GM12801 (cell line): ENCODE data around the gene USP21.

Source experiments
- TF ChIP-seq, protein P1 (sequence below): IDR thresholded peaks from one replicate; pipeline ENCODE4 v1.5.1; 2011; ENCODE audit warnings: control low read depth; ENCODE audit not compliant: insufficient read length; ENCODE audit errors: extremely low read depth

Gene USP21

DNA sequence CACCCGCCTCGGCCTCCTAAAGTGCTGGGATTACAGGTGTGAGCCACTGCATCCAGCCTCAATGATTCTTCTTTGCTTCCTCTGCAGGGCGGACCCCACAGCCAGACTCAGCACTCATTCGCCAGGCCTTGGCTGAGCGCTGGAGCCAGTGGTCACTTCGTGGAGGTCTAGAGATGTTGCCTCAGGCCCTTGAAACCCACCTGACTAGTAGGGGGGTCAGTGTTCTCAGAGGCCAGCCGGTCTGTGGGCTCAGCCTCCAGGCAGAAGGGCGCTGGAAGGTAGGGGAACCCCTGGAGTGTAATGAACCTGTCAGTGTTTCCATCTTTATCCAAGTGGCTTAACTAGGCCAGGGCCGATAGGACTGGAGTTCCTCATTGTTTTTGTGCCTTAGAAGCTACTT, 9.6 kb downstream of the USP21 start:
- TF ChIP-seq, protein P1, sequence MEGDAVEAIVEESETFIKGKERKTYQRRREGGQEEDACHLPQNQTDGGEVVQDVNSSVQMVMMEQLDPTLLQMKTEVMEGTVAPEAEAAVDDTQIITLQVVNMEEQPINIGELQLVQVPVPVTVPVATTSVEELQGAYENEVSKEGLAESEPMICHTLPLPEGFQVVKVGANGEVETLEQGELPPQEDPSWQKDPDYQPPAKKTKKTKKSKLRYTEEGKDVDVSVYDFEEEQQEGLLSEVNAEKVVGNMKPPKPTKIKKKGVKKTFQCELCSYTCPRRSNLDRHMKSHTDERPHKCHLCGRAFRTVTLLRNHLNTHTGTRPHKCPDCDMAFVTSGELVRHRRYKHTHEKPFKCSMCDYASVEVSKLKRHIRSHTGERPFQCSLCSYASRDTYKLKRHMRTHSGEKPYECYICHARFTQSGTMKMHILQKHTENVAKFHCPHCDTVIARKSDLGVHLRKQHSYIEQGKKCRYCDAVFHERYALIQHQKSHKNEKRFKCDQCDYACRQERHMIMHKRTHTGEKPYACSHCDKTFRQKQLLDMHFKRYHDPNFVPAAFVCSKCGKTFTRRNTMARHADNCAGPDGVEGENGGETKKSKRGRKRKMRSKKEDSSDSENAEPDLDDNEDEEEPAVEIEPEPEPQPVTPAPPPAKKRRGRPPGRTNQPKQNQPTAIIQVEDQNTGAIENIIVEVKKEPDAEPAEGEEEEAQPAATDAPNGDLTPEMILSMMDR, result no peak

DNA sequence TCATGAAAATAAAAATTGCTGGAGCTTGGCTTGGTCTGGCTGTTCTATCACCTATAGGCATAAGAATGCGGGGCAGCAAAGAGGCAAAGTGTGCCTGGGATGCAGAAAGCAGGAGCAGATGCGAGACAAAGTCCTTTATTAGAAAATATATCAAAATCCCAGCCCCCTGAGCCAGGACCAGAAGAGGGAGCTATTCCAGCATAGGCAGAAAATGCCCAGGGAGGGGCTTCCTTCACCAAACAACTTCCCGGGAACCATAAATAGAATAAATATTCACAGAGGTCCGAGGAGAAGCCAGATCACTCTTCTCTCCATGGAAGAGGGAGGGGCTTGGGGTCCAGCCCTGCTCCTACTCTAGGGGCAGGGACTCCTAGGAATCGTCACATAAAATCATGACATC, 11.9 kb downstream of the USP21 start:
- TF ChIP-seq, protein P1, result no peak

DNA sequence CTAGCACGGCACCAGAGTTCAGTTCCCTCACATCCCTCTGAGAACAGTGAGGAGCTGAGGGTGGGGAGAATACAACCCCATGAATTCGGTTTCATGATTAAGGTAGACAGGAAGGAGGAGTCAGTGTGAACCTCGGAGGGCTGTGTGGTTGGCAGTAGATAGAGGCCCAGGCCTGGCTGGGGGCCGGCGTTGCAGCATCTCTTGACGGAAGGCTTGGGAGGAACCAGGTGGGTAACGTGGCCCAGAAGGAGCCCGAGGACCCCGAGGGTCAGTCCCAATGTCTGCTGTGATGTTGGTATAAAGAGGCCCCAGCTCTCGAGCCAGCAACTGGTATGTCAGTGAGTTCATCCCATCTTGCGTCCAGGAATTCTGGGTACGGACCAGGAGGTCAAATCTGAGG, 12.4 kb downstream of the USP21 start:
- TF ChIP-seq, protein P1, result no peak

DNA sequence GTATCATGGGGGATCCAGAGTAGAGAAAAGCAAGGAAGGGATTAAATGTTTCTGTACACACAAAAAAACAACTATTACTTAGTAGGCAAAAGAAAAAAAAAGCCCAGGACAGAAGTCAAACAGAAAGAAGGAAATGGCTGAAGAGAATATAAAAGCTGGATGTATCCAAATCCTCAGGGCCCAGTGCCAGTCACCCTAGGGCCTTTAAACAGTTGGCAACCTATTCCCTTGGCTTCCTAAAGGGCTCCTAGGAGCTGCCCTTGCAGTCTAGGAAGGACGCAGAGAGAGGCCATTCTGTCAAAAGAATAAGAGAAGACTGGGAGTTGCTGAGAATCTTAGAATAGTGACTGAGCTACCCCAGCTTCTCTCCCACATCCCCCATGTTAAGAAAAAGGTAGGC, 13.0 kb downstream of the USP21 start:
- TF ChIP-seq, protein P1, result no peak

DNA sequence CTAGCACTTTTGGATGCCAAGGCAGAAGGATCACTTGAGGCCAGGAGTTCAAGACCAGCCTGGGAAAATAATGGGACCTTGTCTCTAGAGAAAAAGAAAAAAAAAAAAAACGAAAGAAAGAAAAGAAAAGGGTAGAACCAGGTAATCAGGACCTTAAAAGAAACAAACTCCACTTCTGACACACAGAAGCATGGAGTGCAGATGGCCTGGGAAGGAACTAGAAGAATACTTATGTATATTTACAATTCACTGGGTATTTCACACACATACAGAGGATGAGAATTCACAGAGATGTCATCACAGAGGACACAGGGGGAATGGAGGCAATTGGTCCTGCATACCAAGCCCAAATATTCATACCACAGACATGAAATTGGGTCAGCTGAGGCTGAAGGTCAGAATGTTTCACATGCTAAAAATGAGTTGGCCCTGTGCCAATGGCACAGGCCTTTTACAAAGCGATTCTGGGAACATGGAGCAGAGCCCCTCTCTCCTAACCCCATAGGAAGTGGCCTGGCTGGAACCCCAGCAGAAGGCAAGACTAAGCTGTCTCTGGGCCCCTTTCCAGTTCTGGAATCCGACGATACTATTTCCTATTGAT, 13.6 kb downstream of the USP21 start:
- TF ChIP-seq, protein P1, result no peak

DNA sequence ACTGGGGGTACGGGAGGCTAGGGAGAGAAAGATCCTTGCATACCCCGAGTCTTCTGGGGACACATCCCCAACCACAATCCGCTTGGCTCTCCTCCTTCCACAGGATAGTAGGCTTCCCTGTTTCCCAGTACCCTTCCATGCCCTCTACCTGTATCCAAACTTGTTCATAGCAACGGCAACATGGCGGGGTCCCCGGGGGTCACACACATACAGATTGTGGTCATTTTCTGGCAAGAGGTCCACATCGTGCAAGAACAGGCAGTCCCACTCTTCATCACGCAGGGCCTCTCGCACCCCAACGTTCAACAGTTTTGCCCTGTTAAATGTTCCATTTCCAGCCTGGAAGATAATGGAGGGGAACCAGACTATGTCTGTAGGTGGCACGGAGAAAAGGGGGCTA, 14.4 kb downstream of the USP21 start:
- TF ChIP-seq, protein P1, result no peak

DNA sequence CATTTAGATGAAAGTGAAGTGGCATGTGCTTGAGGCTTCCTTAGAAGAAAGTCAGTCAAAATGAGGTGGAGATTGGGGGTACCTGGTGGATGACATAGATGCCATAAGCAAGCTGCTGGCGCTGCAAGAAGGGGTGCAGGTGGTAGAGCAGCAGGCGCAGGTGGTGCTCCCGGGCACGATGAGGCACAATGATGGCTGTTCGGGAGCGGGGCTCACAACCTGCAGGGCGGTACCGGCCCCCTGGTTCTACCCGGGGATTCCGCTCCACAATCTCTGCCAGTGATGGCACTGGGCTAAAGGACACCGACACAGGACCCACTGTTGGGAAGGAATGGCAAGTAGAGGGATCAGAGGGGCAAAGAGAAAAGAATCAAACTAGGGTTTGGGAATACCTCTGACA, 15.6 kb downstream of the USP21 start:
- TF ChIP-seq, protein P1, result no peak

DNA sequence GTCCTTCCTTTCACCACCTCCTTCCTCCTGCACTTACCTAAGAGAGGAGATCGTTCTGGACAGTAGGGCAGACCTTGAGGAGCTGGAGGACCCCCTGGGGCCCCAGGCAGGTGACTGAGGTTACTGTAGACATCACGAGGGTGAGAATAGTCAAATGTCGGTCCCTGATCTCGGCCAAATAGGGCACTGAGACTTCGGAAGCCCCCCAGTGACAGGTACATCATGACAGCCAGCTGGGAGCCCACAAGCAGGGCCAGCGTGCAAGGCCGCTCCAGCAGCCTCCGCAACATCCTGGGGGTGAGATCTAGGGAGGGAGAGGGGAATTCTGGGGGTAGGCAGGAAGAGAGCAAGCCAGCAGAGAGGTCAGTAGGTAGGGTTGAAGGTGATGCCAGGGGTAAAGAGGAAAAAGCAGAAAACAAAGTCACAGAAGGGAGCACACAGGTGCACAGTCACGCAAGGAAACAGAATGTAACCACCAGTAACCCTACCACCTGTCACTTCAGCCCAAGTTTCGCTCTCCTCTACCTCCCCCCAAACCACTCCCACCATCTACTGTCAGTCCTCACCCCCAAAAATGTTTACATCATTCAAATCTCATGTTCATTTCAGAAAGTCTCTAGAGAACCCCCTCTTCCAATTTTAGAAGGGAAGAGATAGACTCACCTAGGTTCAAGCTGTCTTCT, 16.6 kb downstream of the USP21 start:
- TF ChIP-seq, protein P1, result no peak
